GM12891 (cell line): ENCODE results near the gene RYR1.
"Not testable (repeated sequence)": the region's sequence is repeated elsewhere in the genome, so short reads cannot be mapped to it uniquely, and the experiment has no call there.

ENCODE experiments used
- DNase-seq: peaks from one replicate; pipeline ENCODE4 v3.0.0; 2011; ENCODE audit warnings: low spot score; ENCODE audit not compliant: insufficient read length
- FAIRE-seq: peaks from 2 replicates; lab custom pipeline; 2011; peaks lifted over from hg19 to GRCh38; lab: Jason Lieb, UNC
- PAX5 ChIP-seq: IDR thresholded peaks from 2 replicates; pipeline ENCODE4 v1.6.1; 2011; ENCODE audit warnings: low read length, moderate library complexity, mild to moderate bottlenecking; ENCODE audit not compliant: insufficient read depth, severe bottlenecking
- POLR2A ChIP-seq: IDR thresholded peaks from 2 replicates; pipeline ENCODE4 v1.6.1; 2011; ENCODE audit warnings: low read depth, low read length, control low read depth
- POLR2AphosphoS5 ChIP-seq: IDR thresholded peaks from 2 replicates; pipeline ENCODE4 v1.6.1; 2011; ENCODE audit warnings: low read depth, low read length, control low read depth
- POU2F2 ChIP-seq: IDR thresholded peaks from 2 replicates; pipeline ENCODE4 v1.6.1; 2011; ENCODE audit warnings: low read depth, mild to moderate bottlenecking, control low read depth, low read length, moderate library complexity
- SPI1 ChIP-seq: IDR thresholded peaks from 2 replicates; pipeline ENCODE4 v1.6.1; 2011; ENCODE audit warnings: low read depth, low read length, control low read depth
- TAF1 ChIP-seq: IDR thresholded peaks from 2 replicates; pipeline ENCODE4 v1.6.1; 2011; ENCODE audit warnings: low read depth, low read length, control low read depth

The RYR1 gene

DNA sequence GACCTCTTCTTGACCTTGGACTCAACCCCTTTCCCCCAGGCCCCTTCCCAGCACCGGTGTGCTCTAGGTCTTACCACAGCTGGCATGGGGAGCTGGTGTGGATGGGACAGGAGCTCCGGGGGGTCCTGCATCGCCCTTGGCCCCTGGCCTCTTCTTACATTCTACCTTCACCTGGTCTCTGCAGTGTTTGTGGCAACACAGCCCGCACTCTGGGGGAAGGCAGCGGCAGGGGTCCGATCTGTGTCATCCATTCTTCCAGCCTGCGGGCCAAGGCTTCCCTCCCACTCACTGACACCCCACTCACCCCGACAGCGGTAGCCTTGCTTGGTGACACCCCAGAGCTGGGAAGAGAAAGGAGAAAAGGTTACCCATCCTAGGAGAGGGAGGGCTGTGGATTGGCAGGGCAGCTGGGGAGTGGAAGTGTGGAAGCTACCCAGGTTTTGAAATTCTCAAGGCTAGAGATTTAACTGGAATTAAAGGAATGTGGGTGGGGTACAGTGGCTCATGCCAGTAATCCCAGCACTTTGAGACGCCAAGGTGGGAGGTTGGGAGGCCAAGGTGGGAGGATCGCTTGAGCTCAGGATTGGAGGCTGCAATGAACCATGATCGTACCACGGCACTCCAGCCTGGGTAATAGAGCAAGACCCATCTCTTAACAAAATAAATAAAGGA lies 22.3 kb upstream of the RYR1 start:
- DNase-seq (no peak), FAIRE-seq (no peak)
- TF ChIP-seq TAF1 (no peak), POLR2A (no peak), POU2F2 (no peak), SPI1 (no peak), POLR2AphosphoS5 (no peak), PAX5 (no peak)

DNA sequence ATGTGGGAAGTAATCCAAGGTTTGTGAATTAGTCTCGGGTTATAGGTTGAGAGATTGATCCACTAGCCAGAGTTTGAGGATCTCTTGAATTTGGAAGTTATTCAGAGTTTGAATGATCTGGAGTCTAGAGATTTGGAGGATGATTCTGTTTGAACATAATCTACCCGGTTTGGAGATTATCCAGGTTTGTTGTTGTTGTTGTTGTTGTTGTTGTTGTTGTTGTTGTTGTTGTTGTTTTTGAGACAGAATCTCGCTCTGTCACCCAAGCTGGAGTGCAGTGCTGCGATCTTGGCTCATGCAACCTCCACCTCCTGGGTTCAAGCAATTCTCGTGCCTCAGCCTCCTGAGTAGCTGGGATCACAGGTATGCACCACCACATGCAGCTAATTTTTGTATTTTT lies 21.6 kb upstream of the RYR1 start:
- DNase-seq, FAIRE-seq: not testable (repeated sequence)

DNA sequence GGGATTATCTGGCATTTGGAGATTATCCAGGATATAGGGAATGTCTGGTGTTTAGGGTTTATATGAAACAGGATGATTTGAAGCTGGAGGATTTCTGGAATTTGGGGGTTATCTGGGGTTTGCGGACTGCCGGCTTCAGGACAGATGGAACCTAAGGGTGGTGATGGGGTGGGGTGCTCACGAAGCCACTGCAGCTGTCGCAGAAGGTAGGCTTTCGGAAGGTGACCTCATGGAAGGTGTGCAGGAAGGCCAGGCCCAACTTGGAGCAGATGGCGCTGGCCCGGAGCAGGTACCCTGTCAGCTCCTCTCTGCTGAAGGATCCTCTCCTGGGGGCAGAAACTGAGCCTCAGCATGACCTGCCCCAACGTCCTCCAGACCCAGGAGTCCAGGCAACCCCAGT lies 21.0 kb upstream of the RYR1 start:
- DNase-seq (no peak), FAIRE-seq (no peak)
- TF ChIP-seq TAF1 = no peak
- no peak for TF ChIP-seq SPI1
- no peak for TF ChIP-seq POLR2A
- TF ChIP-seq POU2F2 = no peak
- no peak for TF ChIP-seq POLR2AphosphoS5
- TF ChIP-seq PAX5 = no peak

DNA sequence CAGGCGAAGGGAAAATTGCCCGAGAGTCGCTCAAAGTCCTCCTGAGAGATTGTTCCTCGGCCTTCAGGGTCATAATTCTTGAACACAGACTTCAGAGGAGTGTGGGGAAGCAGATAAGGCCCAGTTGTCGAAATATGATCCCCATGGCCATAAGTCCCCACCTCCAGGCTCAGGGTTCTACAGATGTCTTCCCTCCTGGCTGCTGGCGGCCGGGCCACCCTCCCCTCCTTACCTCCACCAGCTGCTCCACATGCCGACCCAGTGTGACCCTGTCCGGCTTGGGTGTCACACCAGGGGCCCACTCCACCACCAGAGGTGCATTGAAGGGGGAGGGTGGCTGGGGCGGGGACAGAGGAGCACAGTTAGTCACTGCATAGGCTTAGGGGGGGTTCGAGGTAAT lies 20.5 kb upstream of the RYR1 start:
- FAIRE-seq (no peak), DNase-seq (no peak)
- TF ChIP-seq PAX5 = no peak
- TF ChIP-seq TAF1 = no peak
- TF ChIP-seq POU2F2 = no peak

DNA sequence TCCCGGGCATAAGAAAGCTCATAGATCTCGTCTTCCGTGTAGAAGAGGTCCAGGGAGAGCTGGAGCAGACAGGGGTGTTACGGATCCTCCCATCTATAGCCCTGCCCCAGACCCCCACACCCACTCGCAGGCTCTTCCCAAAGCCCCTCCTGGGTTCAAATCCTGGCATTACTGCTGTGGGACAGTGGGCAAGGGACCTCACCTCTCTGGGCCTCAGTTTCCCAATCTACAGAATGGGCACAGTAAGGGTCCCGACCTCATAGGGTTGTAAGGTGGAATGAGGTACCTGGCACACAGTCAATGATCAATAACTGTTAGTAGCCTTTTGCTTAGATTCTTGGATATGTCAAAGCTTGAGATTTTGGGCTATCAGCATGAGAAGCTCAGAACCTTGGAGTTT lies 20.1 kb upstream of the RYR1 start:
- FAIRE-seq = no peak
- no peak for TF ChIP-seq PAX5
- TF ChIP-seq POLR2AphosphoS5 = no peak
- no peak for TF ChIP-seq TAF1
- no peak for TF ChIP-seq POU2F2
- TF ChIP-seq POLR2A = no peak
- TF ChIP-seq SPI1 = no peak
- DNase-seq = no peak

DNA sequence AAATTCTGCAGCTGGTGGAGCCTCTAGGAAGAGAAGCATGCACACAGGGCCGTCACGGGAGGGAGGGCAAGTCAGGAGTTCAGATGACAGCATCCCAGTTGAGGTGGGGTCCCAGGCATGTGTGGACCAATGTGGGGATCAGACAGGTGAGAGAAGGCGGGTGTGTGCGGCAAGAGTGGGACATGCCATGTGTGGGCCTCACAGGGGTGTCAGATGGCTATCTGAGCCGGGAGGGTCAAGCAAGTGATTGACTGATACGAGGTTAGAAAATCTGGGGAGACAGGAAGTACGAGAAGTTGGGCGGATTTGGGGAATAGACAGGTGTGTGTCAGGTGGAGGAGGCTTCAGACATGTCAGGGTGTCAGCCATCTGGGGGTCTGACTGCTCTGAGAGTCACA lies 16.3 kb upstream of the RYR1 start:
- TF ChIP-seq POU2F2 = no peak
- FAIRE-seq = no peak
- DNase-seq = no peak

DNA sequence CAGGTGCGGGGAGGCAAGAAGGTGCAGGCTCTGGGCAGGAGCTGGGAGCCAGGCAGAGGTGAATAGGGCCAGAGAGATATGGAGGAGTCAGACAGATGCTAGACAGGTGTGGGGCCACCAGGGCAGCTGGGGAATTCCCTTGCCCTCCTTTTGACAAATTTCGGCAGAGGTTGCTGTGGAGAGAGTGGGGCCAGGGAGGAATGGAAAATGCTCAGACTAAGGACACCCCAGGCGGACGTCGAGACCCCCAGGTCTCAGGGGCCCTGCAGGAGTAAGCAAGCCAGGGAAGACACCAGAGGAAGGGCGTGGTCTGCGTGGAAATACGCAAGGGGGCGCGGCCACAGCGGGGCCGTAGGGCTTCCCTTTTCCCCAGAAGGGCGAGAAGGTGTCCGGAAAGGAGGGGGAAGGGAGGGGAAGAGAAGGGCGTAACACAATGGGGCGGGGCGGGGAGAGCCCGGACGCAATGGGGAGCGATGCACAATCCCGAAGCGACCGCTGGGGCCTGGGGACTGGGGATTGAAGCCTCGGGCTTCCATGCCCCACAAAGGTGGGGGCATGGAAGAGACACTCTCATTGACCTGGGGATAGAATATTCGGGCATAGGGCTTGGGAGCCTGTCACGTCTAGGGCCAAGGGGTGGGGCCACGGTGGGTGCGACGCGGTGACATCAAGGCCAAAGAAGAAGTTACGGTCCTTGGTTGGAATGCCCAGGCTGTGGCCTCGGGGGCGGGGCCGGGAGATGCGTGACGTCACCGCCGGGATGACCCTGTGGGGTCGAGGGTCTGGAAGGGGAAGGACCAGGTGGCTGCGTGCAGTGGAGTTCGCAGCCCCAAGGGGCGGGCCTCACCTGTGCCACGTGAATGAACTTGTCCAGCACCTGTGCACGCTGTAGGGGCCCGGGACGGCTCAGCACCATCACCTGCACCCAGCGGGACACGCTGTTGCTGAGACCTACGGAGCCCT lies 15.7 kb upstream of the RYR1 start:
- DNase-seq = peak; percentile 58
- TF ChIP-seq POU2F2 (no peak), SPI1 (peak; percentile 26; the same call in 1 of the 2 replicates)
- peak; percentile 91 for FAIRE-seq

DNA sequence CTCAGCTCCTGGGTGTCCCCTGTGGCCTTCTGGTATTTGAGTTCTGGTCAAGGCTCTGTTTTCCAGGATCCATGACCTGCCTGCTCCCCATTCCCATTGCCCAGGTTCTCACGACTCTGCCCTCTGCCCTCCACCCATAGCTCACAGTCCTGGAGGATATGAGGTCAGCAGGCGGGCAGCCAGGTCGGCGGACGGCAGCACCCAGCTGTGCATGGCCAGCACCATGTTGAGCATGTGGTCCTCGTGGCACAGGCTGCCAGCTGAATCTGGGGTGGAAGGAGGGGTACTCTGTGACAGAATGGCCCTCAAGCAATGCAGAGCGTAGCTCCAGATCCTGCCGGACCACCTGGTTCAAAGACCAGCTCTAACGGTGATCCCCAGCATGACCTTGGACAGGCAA lies 12.6 kb upstream of the RYR1 start:
- DNase-seq = no peak
- TF ChIP-seq POLR2AphosphoS5 (no peak), POU2F2 (no peak), POLR2A (no peak), SPI1 (no peak), TAF1 (no peak), PAX5 (no peak)
- FAIRE-seq = no peak

DNA sequence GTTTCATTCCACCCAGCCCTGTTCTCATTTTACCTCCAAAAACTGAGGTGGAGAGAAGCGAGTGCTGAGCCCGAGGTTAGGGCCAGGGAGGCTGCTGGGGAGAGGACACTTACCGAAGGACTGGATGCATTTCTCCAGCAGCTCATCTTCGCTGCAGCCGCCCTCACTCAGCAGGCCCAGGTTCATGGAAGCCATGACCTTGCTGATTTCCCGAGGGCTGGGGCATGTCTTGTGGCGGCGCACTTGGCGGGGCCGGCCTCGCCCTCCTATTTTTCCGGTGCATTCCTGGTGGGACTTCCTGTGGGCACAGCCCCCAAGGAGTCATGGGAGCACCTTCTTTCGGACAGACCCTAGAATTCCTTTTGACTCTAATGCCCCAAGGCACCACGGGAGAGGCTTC lies 11.6 kb upstream of the RYR1 start:
- DNase-seq = no peak
- FAIRE-seq = no peak
- TF ChIP-seq SPI1 (no peak), PAX5 (no peak), POLR2AphosphoS5 (no peak)

DNA sequence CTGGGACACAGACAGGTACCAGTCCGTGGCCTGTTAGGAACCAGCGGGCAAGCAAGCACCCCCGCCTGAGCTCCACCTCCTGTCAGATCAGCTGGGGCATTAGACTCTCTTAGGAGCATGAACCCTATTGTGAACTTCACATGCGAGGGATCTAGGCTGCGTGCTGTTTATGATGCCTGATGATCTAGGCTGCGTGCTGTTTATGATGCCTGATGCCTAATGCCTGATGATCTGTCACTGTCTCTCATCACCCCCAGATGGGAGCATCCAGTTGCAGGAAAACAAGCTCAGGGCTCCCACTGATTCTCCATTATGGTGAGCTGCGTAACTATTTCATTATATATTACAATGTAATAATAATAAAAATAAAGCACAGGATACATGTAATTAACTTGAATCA lies 11.1 kb upstream of the RYR1 start:
- no peak for DNase-seq
- no peak for FAIRE-seq
- TF ChIP-seq TAF1 (no peak), POLR2AphosphoS5 (no peak)

DNA sequence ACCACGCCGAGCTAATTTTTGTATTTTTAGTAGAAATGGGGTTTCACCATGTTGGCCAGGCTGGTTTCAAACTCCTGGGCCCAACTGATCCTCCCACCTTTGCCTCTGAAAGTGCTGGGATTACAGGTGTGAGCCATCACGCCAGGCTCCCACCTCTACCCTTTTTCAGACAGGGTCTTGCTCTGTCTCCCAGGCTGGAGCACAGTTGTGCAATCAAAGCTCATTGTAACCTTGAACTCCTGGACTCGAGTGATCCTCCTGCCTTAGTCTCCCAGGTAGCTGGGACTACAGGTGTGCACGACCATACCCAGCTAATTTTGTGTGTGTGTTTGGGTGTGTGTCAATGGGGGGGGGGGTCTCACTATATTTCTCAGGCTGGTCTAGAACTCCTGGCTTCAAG lies 9.2 kb upstream of the RYR1 start:
- no peak for TF ChIP-seq SPI1
- no peak for TF ChIP-seq POLR2A
- no peak for TF ChIP-seq POU2F2
- no peak for TF ChIP-seq POLR2AphosphoS5
- no peak for TF ChIP-seq PAX5
- TF ChIP-seq TAF1 = no peak
- DNase-seq (no peak), FAIRE-seq (no peak)
